Right ventricle myocardium superior (tissue), 1 donor: ENCODE results near the gene ALKBH1. TPM values are rescaled to one million over a fixed set of nuclear protein-coding genes. Genes with fewer than 3 reads are reported as not detected.
"Not testable (repeated sequence)": the region's sequence is repeated elsewhere in the genome, so short reads cannot be mapped to it uniquely, and the experiment has no call there.

ENCODE experiments used
- ATAC-seq: fragments of 200-7000 bp; cut with Tn5 transposase; one replicate; pipeline ENCODE4 v1.9.1; 2020; ENCODE audit warnings: mild to moderate bottlenecking; ENCODE audit not compliant: poor library complexity
- DNase-seq: peaks from one replicate; pipeline ENCODE4 v3.0.0-alpha.2; 2020
- intact Hi-C: fragments of 100-400 bp; cut with DNase I; formaldehyde crosslinking; loops from one replicate; pipeline ENCODE4 v1.11.2; 2022
- long read RNA-seq: library from polyadenylated mRNA; unstranded; transcript quantifications from one replicate; pipeline ENCODE4 v2.0.0, GENCODE V29; 2021
- total RNA-seq: library from RNA; stranded (reverse); fragmentation: NEBNext Ultra II Directional; extraction: Animal tissue kit (Norgen Biotek cat#: 25700); gene quantifications from one replicate; pipeline ENCODE4 v1.2.1, GENCODE V29; 2021
- donor health status: DM: no; HTN: yes; CAD: no; lungs with severe emphysema.

Gene ALKBH1, protein sequence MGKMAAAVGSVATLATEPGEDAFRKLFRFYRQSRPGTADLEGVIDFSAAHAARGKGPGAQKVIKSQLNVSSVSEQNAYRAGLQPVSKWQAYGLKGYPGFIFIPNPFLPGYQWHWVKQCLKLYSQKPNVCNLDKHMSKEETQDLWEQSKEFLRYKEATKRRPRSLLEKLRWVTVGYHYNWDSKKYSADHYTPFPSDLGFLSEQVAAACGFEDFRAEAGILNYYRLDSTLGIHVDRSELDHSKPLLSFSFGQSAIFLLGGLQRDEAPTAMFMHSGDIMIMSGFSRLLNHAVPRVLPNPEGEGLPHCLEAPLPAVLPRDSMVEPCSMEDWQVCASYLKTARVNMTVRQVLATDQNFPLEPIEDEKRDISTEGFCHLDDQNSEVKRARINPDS
- total RNA-seq = 12.1 TPM
- long read RNA-seq, transcript ALKBH1-201 (6 exons, 2,594 nt) = major isoform, 21 of 22 reads
- long read RNA-seq, partial matches to known transcripts = 0 of 22 reads
- long read RNA-seq, other reads (novel, unspliced or antisense) = 1 of 22 reads

DNA sequence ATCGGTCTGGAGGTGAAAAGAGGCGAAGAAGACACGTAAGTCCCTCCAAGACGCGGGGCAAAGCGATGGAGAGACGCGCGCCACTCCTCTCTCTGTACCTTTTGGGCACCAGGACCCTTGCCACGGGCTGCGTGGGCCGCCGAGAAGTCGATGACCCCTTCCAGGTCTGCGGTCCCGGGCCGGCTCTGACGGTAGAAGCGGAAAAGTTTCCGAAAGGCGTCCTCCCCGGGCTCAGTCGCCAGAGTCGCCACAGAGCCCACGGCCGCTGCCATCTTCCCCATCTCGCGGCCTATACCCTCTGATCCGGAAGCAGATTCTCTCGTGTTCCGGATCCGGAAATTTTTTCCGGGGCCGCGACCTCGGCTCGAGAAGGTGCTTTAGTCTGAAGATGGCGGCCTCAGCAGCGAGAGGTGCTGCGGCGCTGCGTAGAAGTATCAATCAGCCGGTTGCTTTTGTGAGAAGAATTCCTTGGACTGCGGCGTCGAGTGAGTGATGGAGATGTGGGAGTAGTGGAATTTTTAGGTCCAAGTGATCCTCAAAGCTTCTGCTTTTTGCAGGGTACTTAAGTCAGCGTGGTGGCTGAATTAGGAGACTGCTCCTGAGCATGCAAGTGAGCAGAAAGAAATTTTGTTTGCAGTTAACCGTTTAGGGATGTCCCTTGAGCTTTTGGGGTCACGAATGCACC is at the start of gene ALKBH1, which contains the start of gene SLIRP:
ALKBH1 (minus strand) TSS at position 300 of the 685 bp plus-strand sequence; CDS start at position 281, 19 bp downstream.
SLIRP (plus strand) TSS at position 380 of the 685 bp plus-strand sequence; CDS start at position 389, 9 bp downstream.
- peak; percentile 99 for ATAC-seq
- peak; percentile 92 for DNase-seq
- intact Hi-C loops = loop anchor here (5.0 kb wide), 1 partner anchor 51 kb away; no protein-coding TSS in a partner anchor

DNA sequence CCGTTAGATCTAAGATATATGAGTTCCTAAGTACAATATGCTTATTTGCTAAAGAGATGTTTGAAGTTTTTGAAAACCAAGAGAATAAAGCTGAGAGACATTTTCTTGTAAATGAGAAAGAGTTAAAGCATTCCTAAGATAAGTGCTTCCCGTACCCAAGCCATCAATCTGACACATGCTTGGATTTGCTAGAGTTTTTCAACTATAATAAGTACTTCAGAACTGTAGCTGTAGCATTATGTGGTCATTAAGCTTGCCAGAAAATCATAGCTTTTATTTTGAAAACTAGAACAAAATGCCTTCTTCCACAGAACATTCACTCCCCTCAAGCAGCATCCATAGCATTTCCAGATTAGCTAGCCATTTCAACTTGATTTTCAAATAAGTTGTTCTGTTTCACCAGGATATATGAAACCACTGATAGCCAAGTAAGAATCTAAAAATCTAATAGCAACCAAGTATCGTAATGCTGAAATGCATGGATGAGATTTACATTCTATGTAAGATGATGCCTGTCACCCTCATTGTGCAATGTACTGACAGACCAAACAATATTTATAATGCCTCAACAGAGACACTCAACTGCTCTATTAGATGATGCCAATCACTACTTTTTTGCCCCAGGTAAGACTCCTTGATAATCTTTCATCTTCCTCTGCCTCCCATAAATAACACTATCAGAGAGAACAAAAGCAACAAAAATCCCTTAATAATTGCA is 45.1 kb upstream of the ALKBH1 start:
- intact Hi-C loops = no loop called here
- ATAC-seq (no peak), DNase-seq (no peak)

DNA sequence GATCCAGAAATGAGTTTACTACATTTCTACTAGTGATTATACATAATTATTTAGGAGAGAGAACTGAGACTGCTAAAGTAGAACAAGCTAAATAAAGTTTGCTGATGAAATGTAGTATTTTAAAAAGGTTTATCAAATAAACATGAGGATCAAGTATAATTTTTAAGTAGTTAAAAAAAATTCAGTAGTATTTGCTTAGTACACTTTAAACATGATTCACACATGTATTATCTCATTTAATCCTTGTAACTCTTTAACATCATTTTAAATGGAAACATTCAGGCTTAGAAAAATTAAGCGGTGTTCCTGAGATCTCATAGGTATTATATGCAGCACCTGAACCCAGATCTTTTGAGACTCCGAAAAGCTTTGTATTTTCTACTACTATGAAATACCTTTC is 44.4 kb upstream of the ALKBH1 start:
- DNase-seq (no peak), ATAC-seq (no peak)
- intact Hi-C loops = no loop called here

DNA sequence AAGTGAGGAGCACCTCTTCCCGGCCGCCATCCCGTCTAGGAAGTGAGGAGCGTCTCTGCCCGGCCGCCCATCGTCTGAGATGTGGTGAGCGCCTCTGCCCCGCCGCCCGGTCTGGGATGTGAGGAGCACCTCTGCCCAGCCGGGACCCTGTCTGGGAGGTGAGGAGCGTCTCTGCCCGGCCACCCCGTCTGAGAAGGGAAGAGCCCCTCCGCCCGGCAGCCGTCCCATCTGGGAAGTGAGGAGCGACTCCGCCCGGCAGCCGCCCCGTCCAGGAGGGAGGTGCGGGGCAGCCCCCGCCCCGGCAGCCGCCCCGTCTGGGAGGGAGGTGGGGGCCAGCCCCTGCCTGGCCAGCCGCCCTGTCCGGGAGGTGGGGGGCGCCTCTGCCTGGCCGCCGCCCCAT is 39.6 kb upstream of the ALKBH1 start:
- intact Hi-C loops, ATAC-seq, DNase-seq: not testable (repeated sequence)

DNA sequence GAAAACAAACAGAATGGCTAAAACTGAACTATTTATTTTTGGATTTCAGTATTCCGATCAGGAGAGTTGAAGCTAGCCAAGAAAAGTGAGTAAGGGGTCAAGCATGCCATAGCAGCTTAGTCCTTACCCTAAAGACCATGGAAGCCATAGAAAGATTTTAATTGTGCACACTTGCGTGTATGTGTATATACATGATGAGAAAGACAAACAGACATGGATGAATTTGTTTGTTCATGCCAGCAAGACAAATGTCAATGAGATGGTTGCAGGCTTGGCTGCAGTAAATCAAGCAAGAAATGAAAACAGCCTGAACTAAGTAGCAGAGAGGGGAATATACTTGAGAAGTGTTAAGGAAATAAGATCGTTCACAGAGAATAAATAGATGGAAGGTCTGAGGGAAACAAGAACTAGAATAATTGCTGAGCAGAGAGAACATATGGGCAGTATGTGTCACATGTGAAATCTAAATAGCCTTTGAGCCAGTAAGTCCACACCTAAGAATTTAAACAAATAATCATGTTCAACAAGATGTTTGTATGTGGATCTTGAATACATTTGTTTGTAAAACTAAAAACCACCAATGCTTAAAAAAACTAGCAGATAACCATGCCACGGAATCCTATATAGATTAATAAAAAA is 38.4 kb upstream of the ALKBH1 start:
- DNase-seq (no peak), ATAC-seq (no peak)
- intact Hi-C loops = no loop called here

DNA sequence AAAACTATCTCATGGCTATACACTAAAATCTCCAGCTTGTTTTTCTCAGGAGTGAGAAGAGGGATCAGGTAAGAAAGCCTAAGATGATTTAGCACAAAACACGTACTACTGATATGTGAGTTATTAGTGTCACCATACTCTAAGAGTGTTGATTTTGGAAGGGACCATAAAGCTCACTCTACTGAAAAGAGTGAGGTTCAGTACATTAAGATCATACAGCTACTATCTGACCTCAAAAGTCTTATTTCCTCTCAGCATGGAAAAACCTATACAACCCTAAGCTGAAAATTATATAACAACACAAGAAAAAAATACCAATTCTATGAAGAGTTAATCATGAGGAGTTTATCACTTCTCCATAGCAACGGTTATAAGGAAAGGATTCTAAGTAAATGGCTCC is 33.6 kb upstream of the ALKBH1 start:
- no peak for DNase-seq
- intact Hi-C loops = no loop called here
- ATAC-seq = no peak

DNA sequence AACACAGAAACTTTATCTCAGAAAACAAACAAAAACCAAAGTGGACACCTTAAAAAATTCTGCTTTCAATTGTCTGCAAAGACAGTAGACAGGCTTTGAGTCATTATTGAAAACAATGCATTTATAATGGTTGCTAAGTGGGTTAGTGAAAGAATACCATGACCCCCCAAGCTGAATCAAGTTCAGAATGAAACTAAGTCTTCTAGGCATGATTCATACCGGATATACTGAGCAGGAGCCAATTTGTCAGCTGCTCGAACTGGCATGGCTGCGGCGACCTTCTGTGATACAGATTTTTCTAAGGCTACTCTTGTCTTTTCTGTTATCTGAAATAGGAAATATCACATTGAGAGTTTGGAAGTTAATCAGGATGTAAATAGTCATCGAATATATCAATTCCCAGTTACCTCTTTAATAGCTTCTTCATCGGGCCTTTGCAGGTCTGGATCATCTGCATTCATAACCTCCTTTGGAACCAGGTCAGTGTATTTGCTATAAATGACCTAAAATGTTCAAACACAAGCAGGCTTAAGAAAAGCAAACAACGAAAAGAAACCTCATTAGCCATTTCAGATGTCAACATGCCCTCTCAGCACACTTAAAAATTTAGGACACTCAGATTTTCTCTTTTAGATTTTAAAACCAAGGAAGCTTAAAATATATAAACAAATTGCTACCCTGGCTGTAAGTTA is 30.9 kb upstream of the ALKBH1 start:
- DNase-seq (no peak), ATAC-seq (peak; percentile 53)
- intact Hi-C loops = no loop called here

DNA sequence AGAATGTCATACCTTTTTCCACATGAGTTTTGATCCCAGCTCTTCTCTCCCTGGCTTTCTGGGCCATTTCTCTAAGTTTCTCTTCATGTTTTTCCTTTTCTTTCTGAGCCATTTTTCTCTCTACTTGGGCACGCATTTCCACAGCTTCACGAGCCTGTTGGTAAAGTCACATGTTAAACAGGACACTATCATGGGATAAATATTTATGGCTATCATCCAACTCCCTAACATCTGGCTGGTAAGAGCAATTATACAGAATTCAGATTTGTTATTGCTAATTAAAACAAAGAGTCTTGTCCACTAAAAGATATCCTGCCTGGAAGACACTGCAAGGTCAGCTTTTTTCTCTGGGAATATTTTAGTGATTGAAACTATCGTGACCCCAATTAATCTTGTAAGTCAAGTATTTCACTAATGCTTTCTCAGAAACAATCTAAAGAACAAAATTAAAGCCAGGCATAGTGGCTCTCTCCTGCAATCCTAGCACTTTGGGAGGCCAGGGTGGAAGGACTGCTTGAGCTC is 23.2 kb upstream of the ALKBH1 start:
- intact Hi-C loops = no loop called here
- ATAC-seq (no peak), DNase-seq (no peak)

DNA sequence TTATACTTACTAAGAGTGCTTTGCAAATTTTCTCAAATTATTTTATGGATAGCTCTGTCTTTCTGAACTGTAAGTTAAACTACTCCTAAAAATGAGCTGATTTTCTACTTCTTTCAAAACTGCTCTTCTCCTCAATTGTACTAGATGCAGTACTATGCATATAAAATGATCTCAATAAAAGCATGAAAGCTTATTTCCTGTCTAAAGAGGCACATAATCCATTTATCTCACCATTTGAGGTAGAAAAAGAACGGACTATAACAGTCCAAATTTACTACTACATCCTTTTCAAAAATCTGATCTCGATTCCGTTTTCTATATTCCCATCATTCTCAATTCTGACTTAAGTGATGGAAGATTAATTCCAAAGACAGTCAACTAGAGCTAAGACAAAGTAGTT is 14.5 kb upstream of the ALKBH1 start:
- ATAC-seq (no peak), DNase-seq (no peak)
- intact Hi-C loops = no loop called here

DNA sequence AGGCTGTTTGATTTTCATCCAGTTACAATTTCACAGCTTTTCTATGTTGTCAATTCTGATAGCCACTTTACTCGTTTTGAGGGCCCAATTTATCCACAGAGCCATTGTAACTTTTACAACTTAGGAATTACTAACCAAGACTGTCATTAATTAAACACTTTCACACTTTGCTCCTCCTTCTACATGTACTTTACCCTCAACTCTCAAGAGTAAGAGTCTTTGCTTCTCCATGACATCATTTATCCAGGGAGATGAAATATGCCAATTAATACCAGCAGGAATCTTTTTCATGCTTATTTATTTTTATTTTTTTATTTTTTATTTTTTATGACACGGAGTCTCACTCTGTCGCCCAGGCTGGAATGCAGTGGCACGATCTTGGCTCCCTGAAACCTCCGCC is 13.6 kb upstream of the ALKBH1 start:
- intact Hi-C loops = no loop called here
- ATAC-seq (no peak), DNase-seq (no peak)

DNA sequence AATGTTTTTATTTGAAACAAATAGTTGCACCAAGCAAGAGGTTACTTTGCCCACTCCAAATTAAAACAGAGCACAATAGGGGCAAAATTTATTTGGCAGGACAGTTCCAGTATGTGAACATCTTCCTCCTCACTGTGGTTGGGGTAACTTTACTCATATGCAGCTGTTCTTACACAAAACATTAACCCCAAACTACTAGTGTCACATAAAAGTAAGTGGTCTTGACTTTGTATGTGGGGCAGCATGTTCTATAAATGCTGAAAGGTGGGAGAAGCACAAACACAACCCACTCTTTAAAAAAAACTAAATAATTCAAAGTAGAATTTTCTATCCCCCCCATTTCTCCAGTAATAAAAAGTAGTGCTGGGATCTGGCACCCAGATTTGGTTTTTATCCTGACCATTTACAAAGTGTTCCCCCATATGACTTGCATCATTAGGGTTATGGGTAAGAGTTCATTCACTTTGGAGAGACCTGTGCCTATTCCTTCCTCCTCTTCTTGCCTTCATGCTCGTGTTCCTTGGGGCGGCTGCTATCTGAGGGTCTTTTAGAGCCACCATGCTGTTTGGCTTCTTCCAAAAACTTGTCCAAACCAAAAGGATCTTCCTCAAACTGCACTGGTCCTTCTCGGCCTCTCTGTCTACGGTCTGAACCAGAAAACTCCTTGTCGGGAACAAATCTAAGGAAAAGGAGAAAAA is 9.9 kb upstream of the ALKBH1 start:
- ATAC-seq (no peak), DNase-seq (no peak)
- intact Hi-C loops = no loop called here

DNA sequence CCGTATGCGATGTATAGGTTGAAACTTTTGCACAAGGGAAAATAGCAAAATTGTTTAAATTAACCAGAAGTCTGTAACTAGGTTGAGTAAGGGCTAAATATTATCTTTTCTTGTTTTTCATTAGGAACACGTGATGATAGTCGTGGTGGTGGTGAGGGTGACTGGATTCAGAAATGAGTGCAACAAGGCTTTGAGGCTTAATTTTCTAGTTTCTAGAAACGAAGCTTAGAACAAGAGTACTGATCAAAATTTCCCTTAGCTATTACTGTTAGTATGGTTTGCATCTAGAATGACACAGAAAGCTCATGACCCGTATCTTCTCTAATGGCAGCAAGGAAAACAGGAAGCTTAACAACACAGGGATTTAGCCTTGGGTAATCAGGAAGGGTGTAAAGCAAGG is 7.1 kb upstream of the ALKBH1 start:
- DNase-seq (no peak), ATAC-seq (no peak)
- intact Hi-C loops = no loop called here

DNA sequence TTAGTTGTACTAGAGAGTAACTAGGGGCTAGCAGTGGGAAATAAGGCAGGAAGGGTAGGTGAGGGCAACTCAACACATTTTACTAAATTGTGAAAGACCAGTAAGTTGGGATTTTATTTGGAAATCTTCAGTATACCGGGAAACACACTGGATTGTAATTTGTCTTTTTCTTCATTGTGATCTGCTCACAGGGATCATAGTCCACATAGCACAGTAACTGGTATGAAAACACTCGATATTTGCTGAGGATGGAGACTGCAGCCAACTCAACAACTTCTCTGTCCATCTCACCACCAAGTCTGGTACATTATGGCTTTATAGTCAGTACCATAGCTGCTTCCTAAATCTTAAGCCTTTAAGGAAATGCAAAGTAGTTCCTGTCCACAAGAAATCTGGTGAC is 2.5 kb upstream of the ALKBH1 start:
- intact Hi-C loops = no loop called here
- DNase-seq (no peak), ATAC-seq (no peak)

DNA sequence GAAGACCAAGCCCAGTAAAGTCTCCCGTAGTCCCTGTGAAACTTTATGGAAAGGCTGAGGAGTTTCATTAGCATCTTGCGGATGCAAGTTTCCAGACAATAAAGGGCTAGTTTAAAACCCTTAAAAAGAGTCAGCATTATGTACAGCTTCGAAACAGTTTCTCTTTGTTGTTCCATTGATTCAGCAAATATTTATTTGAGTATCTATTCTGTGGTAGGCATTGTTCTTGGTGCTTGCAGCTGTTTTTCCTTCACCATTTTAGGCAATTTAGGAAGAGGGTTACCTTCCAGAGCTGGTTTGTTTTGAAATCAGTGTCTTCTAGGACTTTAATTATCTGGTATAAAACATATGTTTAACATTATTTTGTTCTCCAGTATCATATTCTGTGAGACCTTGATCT is 1.6 kb upstream of the ALKBH1 start:
- ATAC-seq (no peak), DNase-seq (no peak)
- intact Hi-C loops = loop anchor here (5.0 kb wide), 1 partner anchor 52 kb away; no protein-coding TSS in a partner anchor

DNA sequence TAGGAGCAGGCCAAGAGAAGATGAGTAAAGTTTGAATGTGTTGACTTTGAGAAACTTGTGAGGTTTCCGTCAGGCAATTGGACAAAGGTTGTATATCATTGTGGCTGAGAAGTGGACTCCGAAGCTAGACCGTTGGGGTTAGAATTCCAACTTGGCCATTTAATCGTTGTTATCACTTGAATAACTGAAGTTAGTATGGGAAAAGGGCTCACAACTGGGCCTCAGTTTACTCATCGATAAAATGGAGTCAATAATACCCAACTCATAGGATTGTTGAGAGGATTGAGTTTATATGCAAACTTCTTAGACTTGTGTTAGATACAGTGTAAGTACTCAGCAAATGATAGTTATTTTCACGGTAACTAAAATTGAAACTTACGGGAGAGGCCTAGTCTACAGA is 926 bp upstream of the ALKBH1 start:
- intact Hi-C loops = loop anchor here (5.0 kb wide), 1 partner anchor 51 kb away; no protein-coding TSS in a partner anchor
- DNase-seq = no peak
- no peak for ATAC-seq

DNA sequence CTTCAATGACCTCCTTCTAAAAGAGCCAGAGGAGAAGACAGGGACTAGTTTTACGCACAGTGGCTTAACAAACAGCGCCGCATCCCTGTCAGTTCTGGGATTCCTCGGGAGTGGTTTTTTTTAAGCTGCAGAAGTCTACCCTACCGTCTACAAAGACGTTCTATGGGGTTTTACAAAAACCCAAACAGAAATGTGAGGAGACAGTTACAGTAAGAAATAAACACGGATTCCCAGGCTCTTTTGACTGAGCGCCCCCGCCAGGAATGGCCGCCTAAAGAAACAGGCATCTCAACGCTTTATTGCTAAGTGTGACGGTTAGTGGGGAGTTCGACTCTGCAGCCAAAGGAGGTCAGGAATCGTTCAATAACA is 484 bp downstream of the ALKBH1 start:
- no peak for DNase-seq
- ATAC-seq = peak; percentile 55
- intact Hi-C loops = loop anchor here (5.0 kb wide), 1 partner anchor 50 kb away; no protein-coding TSS in a partner anchor

DNA sequence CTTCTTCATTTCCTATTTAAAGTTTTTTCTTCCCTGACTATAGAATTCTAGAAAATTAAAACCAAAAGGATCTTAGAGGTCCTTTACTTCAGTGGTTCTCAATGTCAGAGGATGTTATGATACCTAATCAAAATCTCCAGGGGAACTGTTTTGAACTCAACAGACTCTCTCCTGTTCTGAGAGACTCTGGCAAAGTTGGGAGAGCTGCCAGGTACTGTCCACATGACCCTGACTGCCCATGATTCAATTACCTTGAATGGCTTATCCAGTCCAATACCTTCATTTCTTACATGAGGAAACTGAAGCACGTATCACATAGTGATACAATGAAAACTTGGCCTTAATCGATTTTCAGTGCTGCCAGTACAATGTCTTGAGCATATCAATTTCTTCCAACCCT is 16.6 kb downstream of the ALKBH1 start:
- intact Hi-C loops = no loop called here
- peak; percentile 50 for DNase-seq
- ATAC-seq = peak; percentile 92
